Neural progenitor cell (in vitro differentiated cells): ENCODE measurements around the gene CAP1. TPM values are rescaled to one million over a fixed set of nuclear protein-coding genes. Genes with fewer than 3 reads are reported as not detected.

Experiments
- DNase-seq: peaks from one replicate; pipeline ENCODE4 v3.0.0-alpha.2; 2016; ENCODE audit warnings: low spot score
- H2AFZ ChIP-seq: fragments of 200-600 bp; sonication (generic); replicated peaks from 2 replicates; pipeline ENCODE4 v1.6.1; 2016; ENCODE audit warnings: antibody characterized with exemption
- H3F3A ChIP-seq: fragments of 200-600 bp; sonication (generic); 2 replicates; pipeline ENCODE4 v1.6.1; 2016; ENCODE audit warnings: antibody characterized with exemption, low read depth
- H3K27ac ChIP-seq: fragments of 200-600 bp; sonication (generic); 2 replicates; pipeline ENCODE4 v1.5.1; 2016; ENCODE audit warnings: mild to moderate bottlenecking
- H3K27me3 ChIP-seq: fragments of 200-600 bp; sonication (generic); 2 replicates; pipeline ENCODE4 v1.6.1; 2016; ENCODE audit warnings: mild to moderate bottlenecking, moderate library complexity
- H3K36me3 ChIP-seq: fragments of 200-600 bp; sonication (generic); 2 replicates; pipeline ENCODE4 v1.5.1; 2016
- H3K4me1 ChIP-seq: fragments of 200-600 bp; sonication (generic); 2 replicates; pipeline ENCODE4 v1.6.1; 2016; ENCODE audit warnings: mixed run types
- H3K4me2 ChIP-seq: fragments of 200-600 bp; sonication (generic); 2 replicates; pipeline ENCODE4 v1.6.1; 2016
- H3K4me3 ChIP-seq: fragments of 200-600 bp; sonication (generic); 2 replicates; pipeline ENCODE4 v1.5.1; 2016
- H3K79me2 ChIP-seq: fragments of 200-600 bp; sonication (generic); 2 replicates; pipeline ENCODE4 v1.6.1; 2016; ENCODE audit warnings: low read depth
- H3K9ac ChIP-seq: fragments of 200-600 bp; sonication (generic); 2 replicates; pipeline ENCODE4 v1.6.1; 2016
- H3K9me3 ChIP-seq: fragments of 200-600 bp; sonication (generic); 2 replicates; pipeline ENCODE4 v1.5.1; 2016; ENCODE audit warnings: low read depth
- H4K20me1 ChIP-seq: fragments of 200-600 bp; sonication (generic); 2 replicates; pipeline ENCODE4 v1.6.1; 2016; ENCODE audit warnings: low read depth
- H3K27ac Mint-ChIP-seq: 3 replicates; pipeline ENCODE4 v1.8.0; 2021; ENCODE audit warnings: mixed read lengths
- H3K27me3 Mint-ChIP-seq: 2 replicates; pipeline ENCODE4 v1.8.0; 2022; ENCODE audit warnings: low read depth, mild to moderate bottlenecking, inconsistent platforms, moderate library complexity, mixed read lengths; ENCODE audit not compliant: insufficient read depth
- H3K36me3 Mint-ChIP-seq: 3 replicates; pipeline ENCODE4 v1.8.0; 2021; ENCODE audit warnings: mixed read lengths
- H3K4me1 Mint-ChIP-seq: 3 replicates; pipeline ENCODE4 v1.8.0; 2021; ENCODE audit warnings: mixed read lengths
- H3K4me3 Mint-ChIP-seq: 3 replicates; pipeline ENCODE4 v1.8.0; 2021; ENCODE audit warnings: mild to moderate bottlenecking, moderate library complexity, mixed read lengths
- H3K9me3 Mint-ChIP-seq: 3 replicates; pipeline ENCODE4 v1.8.0; 2020; ENCODE audit warnings: mixed read lengths
- CTCF ChIP-seq: fragments of 200-600 bp; sonication (generic); IDR thresholded peaks from 2 replicates; pipeline ENCODE4 v1.5.1; 2017; ENCODE audit warnings: antibody characterized with exemption, mild to moderate bottlenecking
- EZH2 ChIP-seq: fragments of 200-600 bp; sonication (generic); IDR thresholded peaks from 2 replicates; pipeline ENCODE4 v1.6.1; 2017; ENCODE audit warnings: antibody characterized with exemption, mild to moderate bottlenecking, moderate library complexity
- EZH2phosphoT487 ChIP-seq: fragments of 200-600 bp; sonication (generic); IDR thresholded peaks from 2 replicates; pipeline ENCODE4 v1.6.1; 2017; ENCODE audit warnings: antibody characterized with exemption
- total RNA-seq: library from RNA; depleted of rRNA; stranded (reverse); fragments of >200 nt; gene quantifications from 2 replicates; pipeline ENCODE4 v1.2.3, GENCODE V29; 2015; ENCODE audit warnings: low replicate concordance

CAP1 gene
- total RNA-seq = 150 and 154 TPM in 2 replicates

GRCh38 chr1:40040511-40041465 is at the start of gene CAP1:
Gene CAP1 (plus strand): TSS chr1:40040729. CDS start chr1:40059347, 18,618 bp downstream.
- Histone ChIP-seq H3K4me1 (peaks cover 6% of the 10 kb centered on the region), H3K9me3 (no peaks in the 10 kb centered on the region), H4K20me1 (peaks cover 32% of the 10 kb centered on the region), H3K27ac (peak within 1 kb of the TSS; percentile 78), H3K79me2 (peaks cover 52% of the 10 kb centered on the region), H3K4me2 (peak within 1 kb of the TSS; percentile 94), H3F3A (peaks cover 16% of the 10 kb centered on the region), H3K9ac (peak within 1 kb of the TSS; percentile 79), H3K36me3 (no peaks in the 10 kb centered on the region), H3K27me3 (no peaks in the 10 kb centered on the region), H2AFZ (peak within 1 kb of the TSS; percentile 71), H3K4me3 (peak within 1 kb of the TSS; percentile 82)
- peaks cover 6% of the 10 kb centered on the region for H3K27me3 Mint-ChIP-seq
- H3K4me1 Mint-ChIP-seq = peaks cover 32% of the 10 kb centered on the region
- H3K4me3 Mint-ChIP-seq = peak within 1 kb of the TSS; percentile 97
- H3K27ac Mint-ChIP-seq = peak within 1 kb of the TSS; percentile 100
- DNase-seq = peak; percentile 99
- no peaks in the 10 kb centered on the region for H3K9me3 Mint-ChIP-seq
- peaks cover 5% of the 10 kb centered on the region for H3K36me3 Mint-ChIP-seq
- no peak for TF ChIP-seq EZH2phosphoT487
- TF ChIP-seq EZH2 = no peak
- TF ChIP-seq CTCF = no peak

GRCh38 chr1:39992234-39992633 is 48.3 kb upstream of the CAP1 start:
- H3K9me3 Mint-ChIP-seq = no peaks in the 10 kb centered on the region
- H3K4me3 ChIP-seq = no peak overlapping the region
- H3K4me1 ChIP-seq = no peaks in the 10 kb centered on the region
- no peak overlapping the region for H3K4me3 Mint-ChIP-seq
- no peaks in the 10 kb centered on the region for H3K36me3 ChIP-seq
- H3K4me2 ChIP-seq = no peak overlapping the region
- no peak overlapping the region for H3K9ac ChIP-seq
- no peaks in the 10 kb centered on the region for H3K36me3 Mint-ChIP-seq
- no peaks in the 10 kb centered on the region for H3F3A ChIP-seq
- no peaks in the 10 kb centered on the region for H4K20me1 ChIP-seq
- peaks cover 13% of the 10 kb centered on the region for H3K4me1 Mint-ChIP-seq
- no peak overlapping the region for H3K27ac Mint-ChIP-seq
- no peak overlapping the region for H2AFZ ChIP-seq
- H3K27me3 Mint-ChIP-seq = peaks cover 2% of the 10 kb centered on the region
- H3K27ac ChIP-seq = no peak overlapping the region
- no peaks in the 10 kb centered on the region for H3K79me2 ChIP-seq
- H3K9me3 ChIP-seq = no peaks in the 10 kb centered on the region
- no peaks in the 10 kb centered on the region for H3K27me3 ChIP-seq
- no peak for DNase-seq
- TF ChIP-seq CTCF (no peak), EZH2 (no peak), EZH2phosphoT487 (no peak)

- H3F3A ChIP-seq = no peaks in the 10 kb centered on the region
- no peak overlapping the region for H3K4me2 ChIP-seq
- no peak overlapping the region for H2AFZ ChIP-seq
- no peaks in the 10 kb centered on the region for H3K79me2 ChIP-seq
- H3K9me3 ChIP-seq = no peaks in the 10 kb centered on the region
- Mint-ChIP-seq H3K36me3 (no peaks in the 10 kb centered on the region), H3K9me3 (no peaks in the 10 kb centered on the region), H3K4me3 (no peak overlapping the region), H3K27me3 (peaks cover 2% of the 10 kb centered on the region), H3K27ac (no peak overlapping the region), H3K4me1 (peaks cover 13% of the 10 kb centered on the region)
- H3K9ac ChIP-seq = no peak overlapping the region
- H3K4me1 ChIP-seq = no peaks in the 10 kb centered on the region
- no peaks in the 10 kb centered on the region for H3K27me3 ChIP-seq
- no peak overlapping the region for H3K27ac ChIP-seq
- H4K20me1 ChIP-seq = no peaks in the 10 kb centered on the region
- H3K4me3 ChIP-seq = no peak overlapping the region
- no peaks in the 10 kb centered on the region for H3K36me3 ChIP-seq
- DNase-seq = no peak
- TF ChIP-seq EZH2phosphoT487 (no peak), EZH2 (no peak), CTCF (no peak)
Observed at GRCh38 chr1:39992888-39993287, 47.6 kb upstream of the CAP1 start.
